GM12874 (cell line): ENCODE results near the gene ADGRL3.

Source experiments
- CTCF ChIP-seq: IDR thresholded peaks from 2 replicates; pipeline ENCODE4 v1.5.1; 2011; ENCODE audit warnings: low read depth, mild to moderate bottlenecking, control low read depth, low read length, moderate library complexity; ENCODE audit not compliant: insufficient read depth

Gene ADGRL3

GRCh38 chr4:61205066-61205465 is 4.9 kb downstream of the ADGRL3 start:
- TF ChIP-seq CTCF: no peak

GRCh38 chr4:61210186-61210939 is 10.2 kb downstream of the ADGRL3 start:
- no peak for TF ChIP-seq CTCF

- TF ChIP-seq CTCF: no peak
Observed at GRCh38 chr4:61211781-61212180, 11.7 kb downstream of the ADGRL3 start.

- TF ChIP-seq CTCF: no peak
Observed at GRCh38 chr4:61212788-61213187, 12.7 kb downstream of the ADGRL3 start.

- TF ChIP-seq CTCF: no peak
Observed at GRCh38 chr4:61214680-61215079, 14.6 kb downstream of the ADGRL3 start.

- TF ChIP-seq CTCF: no peak
Observed at GRCh38 chr4:61217222-61217621, 17.1 kb downstream of the ADGRL3 start.

GRCh38 chr4:61220556-61220955 is 20.4 kb downstream of the ADGRL3 start:
- TF ChIP-seq CTCF: no peak

GRCh38 chr4:61223385-61223784 is 23.3 kb downstream of the ADGRL3 start:
- TF ChIP-seq CTCF: no peak
